B cell (primary cell): ENCODE data around the gene UMAD1. TPM values are rescaled to one million over a fixed set of nuclear protein-coding genes. Genes with fewer than 3 reads are reported as not detected.

Experiments used
- ATAC-seq: fragments of 200-7000 bp; cut with Tn5 transposase; one replicate; pipeline ENCODE4 v1.10.0; 2021; ENCODE audit warnings: low read depth, mild to moderate bottlenecking, moderate number of reproducible peaks, moderate library complexity
- CTCF ChIA-PET: fragments of 350-600 bp; sonication (Branson Sonifier 250); formaldehyde crosslinking; loops from one replicate; lab custom pipeline; 2021; ENCODE audit warnings: antibody characterized with exemption, inconsistent platforms; lab: Charles Lee
- POLR2A ChIA-PET: fragments of 350-600 bp; sonication (Branson Sonifier 250); formaldehyde crosslinking; loops from one replicate; lab custom pipeline; 2021; ENCODE audit warnings: antibody characterized with exemption; lab: Charles Lee
- DNase-seq: peaks from one replicate; pipeline ENCODE4 v3.0.0; 2013
- H2AFZ ChIP-seq: 2 replicates; pipeline ENCODE4 v1.6.1; 2012; ENCODE audit warnings: mild to moderate bottlenecking, low read depth, low read length; ENCODE audit not compliant: insufficient read depth, poor library complexity, severe bottlenecking
- H3K27ac ChIP-seq, 2 donors: 1 replicate in 1 of 2; 2 replicates in 1 of 2; pipeline ENCODE4 v1.5.1; 2012 to 2013; ENCODE audit warnings: low read length in 2 of 2, mild to moderate bottlenecking in 2 of 2, moderate library complexity in 1 of 2
- H3K27me3 ChIP-seq, 4 experiments: fragments of 200-600 bp in 1 of 4; sonication (generic) in 1 of 4; replicated peaks in 1 of 4; 1 replicate in 2 of 4; 2 replicates in 2 of 4; pipeline versions ENCODE4 v1.6.1 to v1.7.0; 2013 to 2016; ENCODE audit warnings: low read length in 3 of 4, mild to moderate bottlenecking in 2 of 4, mixed read lengths in 1 of 4, moderate library complexity in 1 of 4; ENCODE audit not compliant: insufficient read depth in 4 of 4, control insufficient read depth in 3 of 4; ENCODE audit errors: control extremely low read depth in 1 of 4
- H3K36me3 ChIP-seq, 2 experiments: replicated peaks in 1 of 2; 1 replicate in 1 of 2; 2 replicates in 1 of 2; pipeline versions ENCODE4 v1.6.1 to v1.7.1; 2013; ENCODE audit warnings: low read length in 1 of 2; ENCODE audit not compliant: insufficient read depth in 2 of 2, control insufficient read depth in 1 of 2; ENCODE audit errors: control extremely low read depth in 1 of 2, extremely low read depth in 1 of 2
- H3K4me1 ChIP-seq, 2 donors: fragments of 200-600 bp in 1 of 2; sonication (generic) in 1 of 2; 1 replicate in 1 of 2; 2 replicates in 1 of 2; pipeline versions ENCODE4 v1.5.1 to v1.6.1; 2013 to 2017; ENCODE audit warnings: low read length in 2 of 2; ENCODE audit not compliant: control insufficient read depth in 2 of 2, insufficient read depth in 2 of 2
- H3K4me2 ChIP-seq: replicated peaks from 2 replicates; pipeline ENCODE3; 2012; ENCODE audit warnings: mild to moderate bottlenecking, low read depth, low read length; ENCODE audit not compliant: poor library complexity, severe bottlenecking
- H3K4me3 ChIP-seq, 5 experiments: fragments of 200-600 bp in 1 of 5; sonication (generic) in 1 of 5; 1 replicate in 3 of 5; 2 replicates in 2 of 5; pipeline versions ENCODE4 v1.5.1 to v1.7.0; 2011 to 2016; ENCODE audit warnings: low read length in 4 of 5, mild to moderate bottlenecking in 4 of 5, low read depth in 2 of 5, control low read depth in 1 of 5, moderate library complexity in 1 of 5; ENCODE audit not compliant: insufficient read depth in 1 of 5; ENCODE audit errors: control extremely low read depth in 1 of 5, extremely low read depth in 1 of 5
- H3K79me2 ChIP-seq: fragments of 200-600 bp; sonication (generic); one replicate; pipeline ENCODE4 v1.6.0; 2016; ENCODE audit warnings: low read length; ENCODE audit not compliant: control insufficient read depth, insufficient read depth
- H3K9ac ChIP-seq: fragments of 200-600 bp; sonication (generic); 2 replicates; pipeline ENCODE4 v1.6.1; 2017; ENCODE audit warnings: mild to moderate bottlenecking, low read length, moderate library complexity
- H3K9me3 ChIP-seq, 3 donors: one replicate each; pipeline versions ENCODE4 v1.6.1 to v1.7.1; 2013; ENCODE audit warnings: low read length in 2 of 3; ENCODE audit not compliant: control insufficient read depth in 2 of 3, insufficient read depth in 1 of 3; ENCODE audit errors: control extremely low read depth in 1 of 3
- H4K20me1 ChIP-seq: 2 replicates; pipeline ENCODE4 v1.6.0; 2012; ENCODE audit warnings: mild to moderate bottlenecking, low read length; ENCODE audit not compliant: insufficient read depth, control insufficient read depth, poor library complexity, severe bottlenecking
- H3K27ac Mint-ChIP-seq: one replicate; pipeline ENCODE4 v1.8.0; 2021; ENCODE audit warnings: mixed read lengths
- H3K27me3 Mint-ChIP-seq: one replicate; pipeline ENCODE4 v1.8.0; 2021; ENCODE audit warnings: mixed read lengths
- H3K4me1 Mint-ChIP-seq: one replicate; pipeline ENCODE4 v1.8.0; 2021; ENCODE audit warnings: mixed read lengths
- H3K4me3 Mint-ChIP-seq: one replicate; pipeline ENCODE4 v1.8.0; 2021; ENCODE audit warnings: mixed read lengths
- H3K9me3 Mint-ChIP-seq: one replicate; pipeline ENCODE4 v1.8.0; 2022; ENCODE audit warnings: mixed read lengths; ENCODE audit not compliant: insufficient read depth
- EZH2 ChIP-seq: IDR thresholded peaks from 2 replicates; pipeline ENCODE4 v1.6.1; 2012; ENCODE audit warnings: borderline replicate concordance, low read depth, mild to moderate bottlenecking, moderate library complexity, low read length; ENCODE audit not compliant: insufficient read depth, poor library complexity, severe bottlenecking
- WGBS: methylation state at CpG from one replicate; pipeline ENCODE4 v1.1.5; 2013; ENCODE audit warnings: missing lambda C conversion rate; ENCODE audit not compliant: insufficient coverage; 5-methylcytosine and 5-hydroxymethylcytosine counted together
- intact Hi-C: fragments of 100-400 bp; cut with micrococcal nuclease; formaldehyde crosslinking; loops from one replicate; pipeline ENCODE4 v1.10.0; 2022
- polyA plus RNA-seq: library from polyadenylated mRNA; depleted of rRNA; stranded (reverse); fragments of >200 nt; gene quantifications from 2 replicates; pipeline ENCODE4 v1.2.3, GENCODE V29; 2012
- total RNA-seq, 2 donors: library from RNA; stranded (reverse); fragments of 120-200 nt in 1 of 2; gene quantifications; 1 replicate in 1 of 2; 2 replicates in 1 of 2; pipeline versions ENCODE4 v1.2.3 to v1.2.4, GENCODE V29; 2013 to 2022
- TF ChIP-seq, protein P1 (sequence below): fragments of 200-600 bp; IDR thresholded peaks from one replicate; pipeline ENCODE4 v1.8.0; 2022; ENCODE audit warnings: antibody characterized with exemption, mild to moderate bottlenecking

UMAD1 gene
- total and polyA plus RNA-seq, 2 donors (not counting 1 experiment from before 2014, with no cell fraction given) = 11.6 to 25.9 TPM

DNA sequence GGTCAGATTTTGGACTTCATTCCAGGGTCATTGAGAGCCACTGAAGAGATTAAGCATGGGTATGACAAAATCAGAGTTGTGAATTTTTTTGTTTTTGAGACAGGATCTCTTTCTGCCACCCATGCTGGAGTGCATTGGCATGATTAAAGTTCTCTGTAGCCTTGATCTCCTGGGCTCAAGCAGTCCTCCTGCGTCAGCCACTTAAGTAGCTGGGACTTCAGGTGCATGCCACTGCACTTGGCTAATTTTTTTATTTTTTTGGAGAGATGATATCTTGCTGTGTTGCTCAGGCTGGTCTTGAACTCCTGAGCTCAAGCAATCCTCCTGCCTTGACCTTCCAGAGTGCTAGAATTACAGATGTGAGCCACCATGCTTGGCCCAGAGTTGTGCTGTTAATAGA, 275.5 kb downstream of the UMAD1 start:
- no peak overlapping the region for H3K4me2 ChIP-seq
- H4K20me1 ChIP-seq = no peaks in the 10 kb centered on the region
- WGBS = 100% methylated on average over 1 of the region's 1 CpG
- peaks cover 19 to 24% of the 10 kb centered on the region in 2 donors for H3K4me1 ChIP-seq
- no peak overlapping the region for H3K27ac Mint-ChIP-seq
- DNase-seq = no peak
- ATAC-seq = no peak
- H3K79me2 ChIP-seq = no peaks in the 10 kb centered on the region
- no peak overlapping the region for H3K4me3 Mint-ChIP-seq
- no peaks in the 10 kb centered on the region for H3K36me3 ChIP-seq
- no peak overlapping the region for H3K4me3 ChIP-seq
- H3K27me3 Mint-ChIP-seq = no peaks in the 10 kb centered on the region
- H2AFZ ChIP-seq = no peak overlapping the region
- CTCF ChIA-PET = no interaction called here
- no peak for TF ChIP-seq EZH2
- TF ChIP-seq, protein P1, sequence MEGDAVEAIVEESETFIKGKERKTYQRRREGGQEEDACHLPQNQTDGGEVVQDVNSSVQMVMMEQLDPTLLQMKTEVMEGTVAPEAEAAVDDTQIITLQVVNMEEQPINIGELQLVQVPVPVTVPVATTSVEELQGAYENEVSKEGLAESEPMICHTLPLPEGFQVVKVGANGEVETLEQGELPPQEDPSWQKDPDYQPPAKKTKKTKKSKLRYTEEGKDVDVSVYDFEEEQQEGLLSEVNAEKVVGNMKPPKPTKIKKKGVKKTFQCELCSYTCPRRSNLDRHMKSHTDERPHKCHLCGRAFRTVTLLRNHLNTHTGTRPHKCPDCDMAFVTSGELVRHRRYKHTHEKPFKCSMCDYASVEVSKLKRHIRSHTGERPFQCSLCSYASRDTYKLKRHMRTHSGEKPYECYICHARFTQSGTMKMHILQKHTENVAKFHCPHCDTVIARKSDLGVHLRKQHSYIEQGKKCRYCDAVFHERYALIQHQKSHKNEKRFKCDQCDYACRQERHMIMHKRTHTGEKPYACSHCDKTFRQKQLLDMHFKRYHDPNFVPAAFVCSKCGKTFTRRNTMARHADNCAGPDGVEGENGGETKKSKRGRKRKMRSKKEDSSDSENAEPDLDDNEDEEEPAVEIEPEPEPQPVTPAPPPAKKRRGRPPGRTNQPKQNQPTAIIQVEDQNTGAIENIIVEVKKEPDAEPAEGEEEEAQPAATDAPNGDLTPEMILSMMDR = no peak
- no peak overlapping the region for H3K27ac ChIP-seq
- H3K4me1 Mint-ChIP-seq = peaks cover 34% of the 10 kb centered on the region
- no peaks in the 10 kb centered on the region for H3K9me3 ChIP-seq
- no peaks in the 10 kb centered on the region for H3K9me3 Mint-ChIP-seq
- no peaks in the 10 kb centered on the region for H3K27me3 ChIP-seq
- no peak overlapping the region for H3K9ac ChIP-seq
- POLR2A ChIA-PET = no interaction called here
- intact Hi-C loops = no loop called here

DNA sequence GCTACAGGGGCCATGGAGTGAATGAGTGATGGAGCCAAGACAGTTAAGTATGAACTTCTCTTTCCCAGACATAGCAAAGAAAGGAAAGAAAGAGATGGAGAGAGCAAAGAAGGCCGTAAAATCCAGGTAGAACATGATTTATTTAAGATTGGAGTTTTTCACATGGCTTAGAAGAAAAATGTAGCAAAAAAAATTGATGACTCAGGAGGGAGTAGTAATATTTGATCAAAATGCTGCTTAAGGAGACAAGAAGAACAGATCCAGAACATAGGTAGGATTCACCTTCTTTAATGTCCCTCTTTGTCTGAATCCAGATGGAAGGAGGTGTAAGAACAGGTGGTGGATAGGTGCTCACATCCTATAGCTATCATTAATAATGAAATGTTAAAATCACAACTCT, 277.0 kb downstream of the UMAD1 start:
- Histone ChIP-seq H3K9me3 (no peaks in the 10 kb centered on the region), H3K79me2 (no peaks in the 10 kb centered on the region), H3K4me2 (no peak overlapping the region), H3K9ac (no peak overlapping the region), H2AFZ (no peak overlapping the region), H3K4me1 (peaks cover 30% of the 10 kb centered on the region in 2 donors), H4K20me1 (no peaks in the 10 kb centered on the region), H3K27ac (no peak overlapping the region), H3K27me3 (no peaks in the 10 kb centered on the region), H3K4me3 (no peak overlapping the region), H3K36me3 (no peaks in the 10 kb centered on the region)
- no peak for TF ChIP-seq EZH2
- TF ChIP-seq, protein P1 = no peak
- ChIA-PET CTCF (interaction anchor here (0.7 to 1.1 kb wide), 2 partner anchors 26 to 236 kb away, joined by 3 read pairs; no protein-coding TSS in a partner anchor), POLR2A (no interaction called here)
- no peaks in the 10 kb centered on the region for H3K9me3 Mint-ChIP-seq
- H3K27ac Mint-ChIP-seq = no peak overlapping the region
- DNase-seq (no peak), ATAC-seq (no peak)
- H3K27me3 Mint-ChIP-seq = no peaks in the 10 kb centered on the region
- intact Hi-C loops = no loop called here
- no peak overlapping the region for H3K4me3 Mint-ChIP-seq
- WGBS = no CpG with 5 or more reads among the region's 1 CpG
- peaks cover 40% of the 10 kb centered on the region for H3K4me1 Mint-ChIP-seq
